GF-D8 (cell line): ENCODE measurements around the gene MEOX1.
"Not testable (repeated sequence)": the region's sequence is repeated elsewhere in the genome, so short reads cannot be mapped to it uniquely, and the experiment has no call there.

Experiments
- DNase-seq: peaks from one replicate; lab custom pipeline; 2025; lab: John Stamatoyannopoulos, UW

MEOX1 gene

DNA sequence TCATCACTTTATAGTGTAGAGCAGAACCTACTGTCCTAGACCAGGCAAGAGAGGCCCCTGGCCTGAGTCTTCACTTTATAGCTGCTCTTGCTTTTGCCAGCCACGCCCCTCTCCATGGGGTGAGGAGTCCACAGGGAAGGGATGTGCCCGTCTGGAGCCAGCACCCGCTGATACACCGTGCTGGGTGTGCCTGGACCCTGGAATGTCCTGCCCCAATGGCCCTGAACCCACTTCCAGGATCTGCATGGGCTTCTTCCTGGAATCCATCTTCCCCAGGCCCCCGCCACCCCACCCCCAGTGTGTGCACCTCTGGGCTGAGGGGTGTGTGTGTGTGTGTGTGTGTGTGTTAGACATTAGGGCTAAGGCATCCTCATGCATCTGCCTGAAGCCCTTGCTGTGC is 44.9 kb downstream of the MEOX1 start:
- DNase-seq = no peak

- DNase-seq = no peak
Observed at GRCh38 chr17:43616421-43616820, 45.3 kb downstream of the MEOX1 start.

DNA sequence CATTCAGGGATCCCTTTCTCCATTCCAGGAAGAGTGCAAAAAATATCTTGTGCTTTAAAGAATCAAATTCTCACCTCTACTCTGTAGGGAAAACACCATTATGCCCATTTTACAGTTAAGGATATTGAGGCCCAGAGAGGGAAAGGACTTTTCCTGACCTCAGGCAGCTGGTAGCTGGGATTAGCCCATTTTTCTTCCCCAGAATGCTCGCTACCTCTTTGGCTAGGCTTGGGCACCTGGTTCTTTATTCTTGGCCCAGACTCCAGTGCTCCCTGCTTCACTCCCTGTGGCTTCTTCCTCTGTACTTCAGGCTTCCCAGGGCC is 45.7 kb downstream of the MEOX1 start:
- no peak for DNase-seq

GRCh38 chr17:43615330-43616028 is 46.2 kb downstream of the MEOX1 start:
- DNase-seq = peak; percentile 9

DNA sequence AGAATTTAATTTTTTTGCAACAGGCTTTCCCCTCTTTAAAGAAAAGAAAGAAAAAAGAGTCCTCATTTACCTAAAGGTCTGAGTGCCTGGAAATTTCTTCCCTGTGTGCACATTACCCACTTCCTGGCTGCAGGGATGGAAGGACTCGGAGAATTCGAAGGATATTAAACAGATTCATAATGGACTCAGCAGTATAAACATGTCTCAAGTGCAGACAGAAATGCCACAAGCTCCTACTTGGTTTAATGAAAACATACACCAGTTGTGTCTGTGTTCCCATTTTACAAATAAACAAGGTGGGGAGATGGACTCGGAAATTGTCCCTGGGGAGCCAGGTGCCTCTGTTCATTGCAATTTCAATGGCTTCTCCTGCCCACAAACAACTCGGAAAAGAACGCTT is 47.2 kb downstream of the MEOX1 start:
- DNase-seq = no peak

- no peak for DNase-seq
Observed at GRCh38 chr17:43613917-43614316, 47.8 kb downstream of the MEOX1 start.

DNA sequence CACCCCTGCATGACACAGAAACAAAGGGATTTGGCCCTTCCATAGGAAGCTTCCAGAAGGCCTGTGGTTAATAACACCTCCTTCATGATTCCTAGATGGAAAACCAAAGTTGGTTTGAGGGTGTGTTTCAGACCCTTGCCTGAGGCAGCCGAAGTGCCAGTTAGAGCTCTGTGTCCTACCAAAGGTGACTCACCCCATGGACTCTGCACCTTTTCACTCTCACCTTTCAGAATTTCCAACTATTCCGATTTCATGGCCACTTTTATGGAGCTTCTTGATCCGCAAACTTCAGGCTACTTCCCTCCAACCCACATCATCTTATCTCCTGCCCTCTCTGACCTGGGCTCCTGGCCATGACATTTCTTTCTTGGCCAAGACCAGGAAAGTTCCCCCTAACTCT is 49.2 kb downstream of the MEOX1 start:
- DNase-seq = no peak

GRCh38 chr17:43611230-43611969 is 50.3 kb downstream of the MEOX1 start:
- no peak for DNase-seq

DNA sequence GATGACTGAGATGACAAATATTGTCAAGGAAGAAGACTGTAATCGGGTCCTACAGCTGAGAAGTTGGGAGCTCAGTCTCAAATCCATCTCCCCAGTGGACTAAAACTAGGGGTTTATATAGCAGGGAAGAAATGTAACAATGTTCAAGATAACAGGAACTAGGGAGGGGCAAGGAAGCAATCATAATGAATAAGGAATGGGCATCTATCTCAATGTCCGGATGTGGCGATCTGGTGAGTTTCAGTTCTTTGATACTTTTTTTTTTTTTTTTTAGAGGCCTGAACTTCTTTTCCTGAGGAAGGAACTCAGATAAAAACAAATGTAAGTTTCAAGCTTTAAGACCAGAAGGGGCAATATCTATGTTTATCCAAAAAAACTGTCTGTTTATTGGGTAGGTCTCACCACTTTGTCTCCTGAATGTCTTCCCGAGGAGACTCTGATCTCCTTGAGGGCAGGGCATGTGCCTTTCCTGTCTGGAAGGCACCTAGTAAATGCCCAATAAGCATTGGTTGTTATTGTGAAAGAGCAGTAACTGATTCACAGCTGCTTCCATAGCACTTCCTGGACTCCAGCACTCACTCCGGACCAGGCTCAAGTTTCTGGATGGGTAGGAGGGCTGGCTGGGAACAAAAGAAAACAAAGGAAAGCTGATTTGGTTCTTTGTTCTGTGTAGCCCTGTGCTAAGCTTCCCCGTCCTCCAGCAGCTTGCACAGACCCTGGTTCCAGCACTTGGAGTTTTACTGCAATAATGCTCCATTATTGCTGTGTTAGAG is 51.9 kb downstream of the MEOX1 start:
- DNase-seq = no peak

- no peak for DNase-seq
Observed at GRCh38 chr17:43608313-43608712, 53.4 kb downstream of the MEOX1 start.

DNA sequence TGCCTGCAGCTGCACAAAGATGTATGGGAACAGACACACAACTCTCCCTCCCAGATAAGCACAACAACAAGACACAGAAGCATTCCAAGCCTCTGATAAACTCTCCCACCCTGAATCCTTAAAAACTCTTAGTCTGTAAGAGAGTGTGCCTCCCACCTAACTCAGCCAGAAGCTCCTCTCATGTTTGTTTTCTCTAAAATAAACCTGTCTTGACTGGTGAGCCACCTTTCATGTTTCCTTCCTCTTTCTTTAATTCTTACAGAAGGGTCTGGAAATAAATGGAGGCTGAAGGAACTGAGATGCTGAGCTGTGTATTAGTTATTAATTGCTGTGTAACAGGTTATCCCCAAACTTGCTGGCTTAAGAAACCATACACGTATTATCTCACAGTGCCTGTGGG is 57.2 kb downstream of the MEOX1 start:
- DNase-seq = no peak

DNA sequence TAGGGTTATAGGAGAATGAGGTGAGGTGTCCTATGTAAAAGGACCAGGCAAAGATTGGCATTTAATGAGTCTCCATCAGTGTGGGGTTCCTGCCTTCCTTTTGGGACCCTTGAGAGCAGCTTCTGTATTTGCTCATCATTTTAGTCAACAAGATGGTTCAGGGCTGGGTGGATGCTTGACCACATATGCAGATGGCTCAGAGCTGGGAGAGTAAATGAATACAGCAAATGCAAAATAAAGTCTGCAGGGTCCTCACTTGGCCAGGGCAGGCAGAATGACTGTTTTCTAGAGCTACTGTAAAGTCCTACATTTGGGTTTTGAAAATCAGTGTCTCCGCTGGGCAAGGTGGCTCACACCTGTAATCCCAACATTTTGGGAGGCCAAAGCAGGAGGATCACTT is 58.4 kb downstream of the MEOX1 start:
- no peak for DNase-seq

GRCh38 chr17:43602556-43602955 is 59.2 kb downstream of the MEOX1 start:
- not testable (repeated sequence) for DNase-seq

DNA sequence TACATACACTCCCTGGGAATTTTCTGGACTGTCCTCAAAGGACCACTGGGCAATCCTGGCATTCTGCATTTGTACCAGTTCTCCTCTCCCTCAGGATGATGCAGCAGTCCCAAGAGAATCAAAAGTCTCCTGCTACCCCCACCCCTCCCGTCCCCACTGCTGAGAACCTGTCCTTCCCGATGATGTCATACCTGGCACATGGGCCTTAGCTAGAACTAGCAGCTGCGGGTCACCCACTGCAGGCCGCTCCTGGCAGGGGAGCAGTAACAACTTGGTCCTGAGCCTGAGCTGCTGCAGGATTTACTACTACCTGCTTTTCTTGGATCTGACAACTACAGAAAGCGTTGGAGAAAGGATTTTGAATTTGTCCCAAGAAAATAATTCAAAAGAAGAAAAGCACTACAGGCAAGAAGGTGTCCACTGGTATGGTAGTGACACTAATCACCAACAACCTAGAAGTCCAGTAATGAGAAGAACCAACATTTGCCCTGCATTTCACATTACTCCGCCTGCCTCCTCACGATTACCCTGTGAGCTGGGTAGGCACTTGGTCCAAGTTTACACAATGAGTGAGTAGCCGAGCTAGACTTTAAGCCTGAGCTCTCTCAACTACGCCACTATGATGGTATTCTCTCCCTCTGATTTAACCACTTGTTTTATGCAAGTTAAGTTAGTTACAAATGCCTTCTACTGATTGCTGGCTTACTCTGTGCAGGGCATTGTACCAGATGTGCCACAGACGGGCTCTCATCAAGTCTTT is 60.3 kb downstream of the MEOX1 start:
- no peak for DNase-seq

DNA sequence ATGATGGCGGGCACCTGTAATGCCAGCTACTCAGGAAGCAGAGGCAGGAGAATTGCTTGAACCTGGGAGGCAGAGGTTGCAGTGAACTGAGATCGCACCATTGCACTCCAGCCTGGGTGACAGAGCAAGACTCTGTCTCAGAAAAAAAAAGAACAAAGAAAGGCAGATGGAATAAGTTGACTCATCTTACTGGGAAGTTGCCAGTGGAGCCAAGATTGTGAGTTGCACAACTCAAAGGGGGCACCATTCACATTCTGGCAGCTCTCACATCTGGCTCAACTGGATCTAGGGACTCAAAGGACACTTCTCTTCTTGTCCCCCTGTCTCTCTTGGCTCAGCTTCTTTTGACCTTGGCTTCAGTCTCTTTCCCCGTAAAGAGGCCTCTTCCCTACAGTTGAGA is 61.9 kb downstream of the MEOX1 start:
- no peak for DNase-seq

- no peak for DNase-seq
Observed at GRCh38 chr17:43599046-43599395, 62.7 kb downstream of the MEOX1 start.

DNA sequence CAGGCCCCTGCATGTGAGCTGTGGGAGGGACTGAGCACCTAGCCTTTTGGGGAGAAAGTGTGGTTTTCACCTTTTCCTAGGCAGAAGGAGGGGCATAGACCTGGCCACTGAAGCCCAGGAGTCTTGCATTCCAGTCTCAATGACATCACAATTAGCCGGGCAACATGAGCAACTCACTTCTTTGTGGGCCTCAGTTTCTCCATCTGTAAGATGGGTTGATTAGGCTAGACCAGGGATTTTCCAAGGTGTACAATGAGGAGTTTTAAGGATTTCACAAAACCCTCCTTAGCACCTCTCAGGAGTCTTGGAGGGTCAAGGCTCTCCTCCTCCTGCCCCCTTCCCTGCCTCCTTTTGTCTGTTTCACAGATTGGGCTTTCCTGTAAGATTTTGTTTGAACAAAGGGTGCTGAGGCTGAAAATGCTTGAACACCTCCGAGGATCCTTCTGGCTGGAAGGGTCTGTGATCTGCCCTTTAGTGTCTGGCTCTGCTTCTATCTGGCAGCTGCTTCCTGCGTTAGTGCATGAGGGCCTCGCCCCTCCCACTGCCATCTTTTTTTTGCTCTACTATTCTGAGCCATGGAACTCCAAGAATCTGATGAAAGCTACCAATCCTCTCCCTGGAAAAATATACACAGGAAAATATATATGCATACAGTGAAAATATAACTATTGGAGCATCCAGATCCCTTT is 63.2 kb downstream of the MEOX1 start:
- DNase-seq = no peak

GRCh38 chr17:43597624-43598356 is 63.9 kb downstream of the MEOX1 start:
- DNase-seq = no peak

- DNase-seq = no peak
Observed at GRCh38 chr17:43595466-43595865, 66.3 kb downstream of the MEOX1 start.

DNA sequence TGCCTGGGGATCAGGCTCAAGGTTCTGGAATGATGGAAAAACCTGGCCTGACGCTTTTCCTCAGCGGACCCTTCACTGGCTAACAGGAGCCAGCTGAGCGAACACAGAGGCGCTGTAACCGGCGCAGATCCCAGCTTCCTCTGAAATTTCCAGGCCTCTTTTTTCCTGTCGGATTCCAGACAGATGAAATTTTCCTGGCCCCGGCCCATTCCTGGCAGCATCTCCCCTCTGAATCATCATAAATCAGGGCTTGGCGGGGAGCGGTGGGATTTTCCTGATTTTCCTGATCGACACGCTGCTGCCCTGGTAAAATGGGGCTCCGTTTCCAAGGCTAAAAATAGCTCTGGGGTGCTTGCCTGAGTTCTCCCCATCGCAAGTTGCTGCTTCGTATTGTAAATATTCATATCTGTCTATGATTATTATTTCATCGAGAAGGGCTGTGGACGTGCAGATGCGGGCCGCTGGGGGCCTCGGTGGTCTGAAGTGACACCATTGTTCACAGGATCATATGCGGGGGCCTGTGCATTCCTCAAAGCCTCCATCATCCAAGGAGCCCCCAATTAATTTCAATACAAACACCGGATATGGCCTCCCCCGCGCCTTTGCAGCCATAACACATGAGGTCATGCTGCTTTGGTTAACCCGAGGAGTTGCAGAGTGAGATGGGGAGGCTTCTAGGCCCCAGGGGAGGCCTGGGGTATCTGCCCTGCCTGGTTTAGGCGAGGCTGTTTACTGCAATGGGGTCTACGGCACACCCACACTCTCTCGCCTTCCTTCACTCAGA is 69.8 kb downstream of the MEOX1 start:
- DNase-seq = no peak
